HepG2 (cell line): Measurements from ENCODE around the gene LENEP. TPM values are rescaled to one million over a fixed set of nuclear protein-coding genes. Genes with fewer than 3 reads are reported as not detected.

Experiments
- ARID5B ChIP-seq: IDR thresholded peaks from 2 replicates; pipeline ENCODE4 v1.4.0; 2020; ENCODE audit warnings: mild to moderate bottlenecking, missing genetic modification reagents
- ATF1 ChIP-seq: IDR thresholded peaks from 2 replicates; pipeline ENCODE4 v1.6.1; 2016; ENCODE audit warnings: mild to moderate bottlenecking, control low read depth
- FLYWCH1 ChIP-seq: sonication (generic); formaldehyde crosslinking; IDR thresholded peaks from 2 replicates; pipeline ENCODE4 v1.8.1; 2023; ENCODE audit warnings: mild to moderate bottlenecking, missing genetic modification reagents
- GZF1 ChIP-seq: sonication (generic); formaldehyde crosslinking; IDR thresholded peaks from 2 replicates; pipeline ENCODE4 v1.5.1; 2020; ENCODE audit warnings: mild to moderate bottlenecking, missing genetic modification reagents
- KDM6A ChIP-seq: IDR thresholded peaks from 2 replicates; pipeline ENCODE4 v1.6.1; 2016; ENCODE audit warnings: low read depth
- MXD4 ChIP-seq: IDR thresholded peaks from 2 replicates; pipeline ENCODE4 v1.6.1; 2016; ENCODE audit warnings: mild to moderate bottlenecking, missing biosample characterization, missing genetic modification reagents
- NR2C2 ChIP-seq: sonication (generic); formaldehyde crosslinking; IDR thresholded peaks from 2 replicates; pipeline ENCODE4 v1.4.0; 2020; ENCODE audit warnings: missing genetic modification reagents, mild to moderate bottlenecking, moderate library complexity, borderline replicate concordance
- TEF ChIP-seq: sonication (generic); formaldehyde crosslinking; IDR thresholded peaks from 2 replicates; pipeline ENCODE4 v1.5.0; 2020; ENCODE audit warnings: missing genetic modification reagents
- TP53 ChIP-seq: sonication (generic); formaldehyde crosslinking; conservative IDR thresholded peaks from 2 replicates; pipeline ENCODE4 v1.4.0; 2020; ENCODE audit warnings: missing genetic modification reagents
- U2AF2 ChIP-seq: fragments of 200-400 bp; formaldehyde crosslinking; IDR thresholded peaks from 2 replicates; pipeline ENCODE4 v1.6.1; 2017; ENCODE audit warnings: low read depth, mild to moderate bottlenecking, low read length
- ZBTB21 ChIP-seq: sonication (generic); formaldehyde crosslinking; IDR thresholded peaks from 2 replicates; pipeline ENCODE4 v1.4.0; 2020; ENCODE audit warnings: missing genetic modification reagents
- ZBTB4 ChIP-seq: sonication (generic); formaldehyde crosslinking; IDR thresholded peaks from 2 replicates; pipeline ENCODE4 v1.4.0; 2020; ENCODE audit warnings: missing genetic modification reagents, mild to moderate bottlenecking, borderline replicate concordance
- ZFP1 ChIP-seq: IDR thresholded peaks from 2 replicates; pipeline ENCODE4 v1.6.1; 2016
- ZNF282 ChIP-seq: fragments of 450-650 bp; IDR thresholded peaks from 2 replicates; pipeline ENCODE4 v1.6.1; 2018; ENCODE audit not compliant: partially characterized antibody
- ZNF329 ChIP-seq: sonication (generic); formaldehyde crosslinking; IDR thresholded peaks from 2 replicates; pipeline ENCODE4 v1.9.0; 2021; ENCODE audit warnings: low read depth, mild to moderate bottlenecking, missing genetic modification reagents
- ZNF670 ChIP-seq: sonication (generic); formaldehyde crosslinking; IDR thresholded peaks from 2 replicates; pipeline ENCODE4 v1.8.0; 2022; ENCODE audit warnings: mild to moderate bottlenecking, missing genetic modification reagents, borderline replicate concordance
- ZNF775 ChIP-seq: sonication (generic); formaldehyde crosslinking; IDR thresholded peaks from 2 replicates; pipeline ENCODE4 v1.4.0; 2020; ENCODE audit warnings: missing genetic modification reagents, mild to moderate bottlenecking, moderate library complexity, borderline replicate concordance
- ZSCAN12 ChIP-seq: sonication (generic); formaldehyde crosslinking; IDR thresholded peaks from 2 replicates; pipeline ENCODE4 v1.9.0; 2021; ENCODE audit warnings: mild to moderate bottlenecking, missing genetic modification reagents
- polyA plus RNA-seq, 8 experiments: library from polyadenylated mRNA; depleted of rRNA in 3 of 8; stranded (reverse) in 7 of 8; unstranded in 1 of 8; fragments of >200 nt; fragmentation: Illumina TruSeq in 4 of 8; extraction: Trizol in 4 of 8; gene quantifications; 2 replicates each; pipeline versions ENCODE4 v1.2.1 to v1.2.3, GENCODE V29; 2011 to 2016; ENCODE audit warnings: low read depth in 4 of 8, missing spikeins in 1 of 8, mixed read lengths in 1 of 8; ENCODE audit not compliant: insufficient read depth in 1 of 8
- total RNA-seq, 5 experiments: library from RNA; depleted of rRNA; stranded (reverse); fragments of >200 nt; fragmentation: Illumina TruSeq; extraction: Trizol; gene quantifications; 2 replicates each; pipeline ENCODE4 v1.2.3, GENCODE V29; 2016; ENCODE audit warnings: low read depth in 1 of 5
- TF ChIP-seq, protein P1 (sequence below): sonication (generic); formaldehyde crosslinking; IDR thresholded peaks from 2 replicates; pipeline ENCODE4 v1.4.0; 2020; ENCODE audit warnings: missing genetic modification reagents, borderline replicate concordance

The LENEP gene
- total and polyA plus RNA-seq, 2 of the 13 experiments (the other 11 are each of a cell fraction or from before 2014, with no cell fraction given): 0.29 TPM; not detected in 1

DNA sequence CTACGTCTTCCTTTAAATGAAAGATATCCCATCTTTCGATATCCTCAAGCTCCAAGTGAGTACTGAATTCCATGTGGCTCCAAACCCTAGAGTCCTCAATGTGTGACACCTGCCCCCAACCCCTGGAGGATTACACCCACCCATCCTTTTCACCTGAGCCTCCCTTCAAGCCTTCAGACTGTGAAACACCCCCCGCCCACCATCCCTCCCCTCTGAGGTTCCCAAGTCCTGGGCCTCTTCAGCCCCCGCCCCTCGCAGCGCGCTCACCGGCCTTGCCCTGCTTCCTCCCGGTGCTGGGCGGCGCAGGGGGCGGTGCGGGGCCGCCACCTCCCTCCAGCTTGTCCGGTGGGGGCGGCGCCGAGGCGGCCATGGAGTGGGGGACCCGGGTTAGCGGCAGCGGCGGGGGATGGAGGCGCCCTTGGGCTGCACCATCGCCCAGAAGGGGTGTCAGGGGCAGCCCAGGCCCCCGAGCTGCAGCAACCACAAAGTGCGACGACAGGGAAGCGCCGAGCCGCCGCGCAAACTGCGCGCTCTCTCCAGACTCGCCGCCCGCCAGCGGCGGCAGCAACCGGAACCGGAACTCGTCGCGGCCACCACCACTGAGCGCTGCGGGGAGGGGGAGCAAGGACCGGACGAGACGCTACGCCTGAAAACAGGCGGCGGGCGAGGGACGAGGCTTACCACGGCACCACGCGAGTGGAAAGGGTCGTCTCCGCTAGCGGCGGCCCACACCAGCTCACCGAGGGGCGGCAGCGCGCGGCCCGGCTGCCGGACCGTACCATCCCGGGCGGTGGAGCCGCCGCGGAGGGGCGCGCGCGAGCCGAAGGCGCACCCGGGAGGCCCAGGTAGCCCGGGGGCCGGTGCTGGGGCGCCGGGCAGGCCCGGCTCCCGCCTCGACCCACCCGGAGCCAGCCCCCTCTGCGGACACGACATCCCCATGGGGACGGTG lies 31.9 kb upstream of the LENEP start, which contains the start of gene PYGO2 (continued):
- peak; percentile 72; the same call in 1 of the 2 replicates for TF ChIP-seq TEF (CRISPR knock-in tag)
- TF ChIP-seq, protein P1, sequence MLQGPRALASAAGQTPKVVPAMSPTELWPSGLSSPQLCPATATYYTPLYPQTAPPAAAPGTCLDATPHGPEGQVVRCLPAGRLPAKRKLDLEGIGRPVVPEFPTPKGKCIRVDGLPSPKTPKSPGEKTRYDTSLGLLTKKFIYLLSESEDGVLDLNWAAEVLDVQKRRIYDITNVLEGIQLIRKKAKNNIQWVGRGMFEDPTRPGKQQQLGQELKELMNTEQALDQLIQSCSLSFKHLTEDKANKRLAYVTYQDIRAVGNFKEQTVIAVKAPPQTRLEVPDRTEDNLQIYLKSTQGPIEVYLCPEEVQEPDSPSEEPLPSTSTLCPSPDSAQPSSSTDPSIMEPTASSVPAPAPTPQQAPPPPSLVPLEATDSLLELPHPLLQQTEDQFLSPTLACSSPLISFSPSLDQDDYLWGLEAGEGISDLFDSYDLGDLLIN (CRISPR knock-in tag): no peak
- TF ChIP-seq GZF1: no peak
- no peak for TF ChIP-seq ZNF282
- peak; percentile 87; the same call in 1 of the 2 replicates for TF ChIP-seq ZSCAN12
- TF ChIP-seq NR2C2 (CRISPR knock-in tag): peak; percentile 81
- peak; percentile 58; the same call in 1 of the 2 replicates for TF ChIP-seq FLYWCH1
- 0 out of 2 replicates have a peak, but pooled peaks have one; percentile 52 for TF ChIP-seq TP53
- TF ChIP-seq ZNF670 (CRISPR knock-in tag): peak; percentile 40; the same call in 1 of the 2 replicates
- peak; percentile 18; the same call in 1 of the 2 replicates for TF ChIP-seq ARID5B (CRISPR knock-in tag)
- no peak for TF ChIP-seq U2AF2
- TF ChIP-seq ZFP1: peak; percentile 32; the same call in 1 of the 2 replicates
- no peak for TF ChIP-seq KDM6A (CRISPR knock-in tag)
- no peak for TF ChIP-seq ZBTB21 (CRISPR knock-in tag)
- TF ChIP-seq ZBTB4 (CRISPR knock-in tag): no peak
- peak; percentile 64 for TF ChIP-seq MXD4
- TF ChIP-seq ATF1: no peak
- TF ChIP-seq ZNF329 (CRISPR knock-in tag): no peak
- TF ChIP-seq ZNF775 (CRISPR knock-in tag): no peak
